Measurements from ENCODE around the gene SMIM35.

SMIM35 gene

DNA sequence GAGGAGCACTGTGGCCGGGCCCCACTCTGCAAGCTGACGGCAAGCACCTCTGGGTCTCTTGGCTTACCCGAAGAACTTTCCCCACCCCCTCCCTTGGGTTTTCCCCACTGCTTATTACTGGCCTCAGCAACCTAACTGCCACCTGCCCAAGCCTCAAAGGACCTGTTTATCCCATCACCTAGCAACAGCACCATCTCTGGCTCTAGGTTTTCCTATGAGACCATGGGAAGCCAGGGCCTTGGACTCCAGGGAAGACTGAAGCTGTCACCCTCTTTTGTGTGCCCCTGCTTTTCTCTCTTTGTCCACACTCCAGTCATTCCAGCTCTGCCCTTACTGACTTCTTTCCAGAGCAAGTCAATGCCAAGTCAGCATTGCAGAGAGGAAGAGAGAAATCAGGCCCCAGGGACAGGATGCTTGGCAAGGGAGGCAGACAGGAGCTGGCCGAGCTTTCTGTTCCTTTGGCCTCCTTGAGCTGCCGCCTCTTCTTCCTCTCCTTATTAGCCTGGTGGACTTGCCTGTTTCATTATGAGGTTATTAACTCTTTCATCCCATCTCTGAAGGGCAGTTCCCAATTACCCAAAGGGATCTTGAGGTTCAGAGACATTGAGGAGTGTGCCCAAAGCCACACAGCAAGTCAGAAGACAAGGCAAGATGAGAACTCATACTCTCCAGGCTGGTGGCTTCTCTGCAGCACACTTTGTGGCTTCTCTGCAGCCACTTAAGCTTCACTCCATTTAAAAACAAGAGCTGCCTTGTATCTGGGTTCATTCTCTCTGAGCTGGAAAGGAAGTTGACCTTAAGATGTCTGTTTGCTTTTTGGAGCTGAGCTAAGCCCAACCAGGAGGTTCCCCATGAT is at the start of gene SMIM35:
SMIM35 (minus strand) TSS at position 51 of the 856 bp plus-strand sequence. CDS start 206 bp downstream, outside the sequence.
- Mint-ChIP-seq H3K4me3 (no peak within 1 kb of the TSS), H3K9me3 (peaks cover 15 to 38% of the 10 kb centered on the region in 2 donors), H3K27me3 (peaks cover 22% of the 10 kb centered on the region), H3K4me1 (no peaks in the 10 kb centered on the region), H3K27ac (no peak within 1 kb of the TSS)
- no peak for DNase-seq
- no peak for ATAC-seq

GRCh38 chr11:118136341-118136740 is 49.6 kb upstream of the SMIM35 start:
- Mint-ChIP-seq H3K27me3 (peaks cover 53% of the 10 kb centered on the region), H3K27ac (peak overlapping the region in 1 of 2 donors; percentile 88), H3K4me1 (no peaks in the 10 kb centered on the region), H3K9me3 (no peaks in the 10 kb centered on the region), H3K4me3 (no peak overlapping the region)
- DNase-seq (no peak), ATAC-seq (no peak)

DNA sequence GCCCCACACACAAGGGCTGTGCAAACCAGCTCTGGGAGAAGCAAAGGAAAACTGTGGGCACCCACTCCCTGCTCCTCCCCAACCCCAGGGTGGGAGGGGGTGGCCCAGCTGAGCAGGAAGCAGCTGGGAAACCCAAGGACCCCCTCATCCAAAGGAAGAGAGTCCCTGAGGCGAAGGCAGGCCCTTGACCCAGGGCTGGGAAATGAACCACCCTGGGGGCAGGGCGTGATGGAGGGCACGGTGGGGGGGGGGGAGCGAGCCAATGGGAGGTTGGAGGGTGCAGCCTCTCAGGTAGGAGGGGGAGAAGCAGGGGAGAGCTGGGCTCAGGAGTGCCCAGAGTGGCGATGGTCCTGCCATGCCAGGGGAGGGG is 49.0 kb upstream of the SMIM35 start:
- DNase-seq (no peak), ATAC-seq (peak; percentile 18)
- H3K27ac Mint-ChIP-seq = no peak overlapping the region
- peaks cover 49% of the 10 kb centered on the region for H3K27me3 Mint-ChIP-seq
- no peaks in the 10 kb centered on the region for H3K9me3 Mint-ChIP-seq
- no peaks in the 10 kb centered on the region for H3K4me1 Mint-ChIP-seq
- no peak overlapping the region for H3K4me3 Mint-ChIP-seq

GRCh38 chr11:118135051-118135795 is 48.5 kb upstream of the SMIM35 start:
- no peak overlapping the region for H3K4me3 Mint-ChIP-seq
- H3K27me3 Mint-ChIP-seq = peaks cover 43% of the 10 kb centered on the region
- no peaks in the 10 kb centered on the region for H3K4me1 Mint-ChIP-seq
- ATAC-seq (peak; percentile 14), DNase-seq (no peak)
- H3K27ac Mint-ChIP-seq = no peak overlapping the region
- no peaks in the 10 kb centered on the region for H3K9me3 Mint-ChIP-seq

DNA sequence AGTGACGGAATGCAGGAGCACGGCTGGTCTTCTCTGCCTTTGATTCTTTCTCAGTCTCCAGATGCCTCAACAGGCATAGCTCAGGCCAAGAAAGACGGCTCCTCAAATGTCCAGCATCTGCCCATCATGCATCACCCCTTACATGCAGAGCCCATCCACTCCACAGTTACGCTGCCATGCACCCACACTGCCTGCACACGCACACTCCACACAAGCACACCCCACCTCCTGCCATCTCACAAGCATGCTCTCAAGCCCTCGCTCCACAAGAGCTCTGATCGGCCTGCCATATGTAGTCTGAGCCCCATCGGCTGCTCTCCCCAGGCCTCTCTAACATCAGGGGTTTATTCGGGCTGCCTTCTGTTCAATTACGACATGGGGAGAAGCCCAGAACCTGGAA is 47.1 kb upstream of the SMIM35 start:
- H3K27ac Mint-ChIP-seq = no peak overlapping the region
- peaks cover 44% of the 10 kb centered on the region for H3K27me3 Mint-ChIP-seq
- DNase-seq (no peak), ATAC-seq (no peak)
- H3K4me3 Mint-ChIP-seq = no peak overlapping the region
- no peaks in the 10 kb centered on the region for H3K4me1 Mint-ChIP-seq
- H3K9me3 Mint-ChIP-seq = no peaks in the 10 kb centered on the region

DNA sequence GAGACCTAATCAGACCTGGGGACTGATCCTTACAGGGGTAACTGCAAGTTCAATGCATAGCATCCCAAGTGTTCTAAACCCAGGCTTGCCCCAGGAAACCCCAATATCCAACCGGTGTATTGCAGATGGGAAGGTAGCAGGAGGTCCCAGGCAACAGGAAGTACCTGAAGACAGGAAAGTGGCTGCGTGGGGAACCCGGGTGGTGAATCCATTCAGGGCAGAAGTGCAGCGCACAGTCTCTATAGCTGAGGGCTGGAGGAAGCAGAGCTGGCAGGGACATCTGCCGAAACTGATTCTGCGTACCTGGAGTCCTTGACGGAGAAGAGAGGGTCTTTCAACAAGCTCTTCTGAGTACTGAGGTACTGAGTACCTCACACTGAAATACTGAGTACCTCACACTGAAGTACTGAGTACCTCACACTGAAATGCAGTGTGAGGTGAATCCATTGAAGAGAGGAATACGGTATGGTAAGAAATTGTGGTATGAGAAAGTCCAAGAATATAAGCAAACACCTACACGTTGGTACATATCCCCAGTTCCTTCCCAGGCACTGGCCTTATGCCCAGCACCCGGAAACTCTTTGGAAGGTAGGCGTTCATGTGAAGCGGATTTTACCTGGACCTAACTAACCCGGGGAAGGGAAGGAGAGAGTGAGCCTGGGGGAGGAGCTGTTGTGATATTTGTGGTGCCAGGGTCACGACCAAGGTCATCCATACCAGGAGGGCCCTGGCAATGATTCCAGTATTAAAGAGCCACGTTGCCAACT is 45.8 kb upstream of the SMIM35 start:
- Mint-ChIP-seq H3K4me3 (no peak overlapping the region), H3K27me3 (peaks cover 38% of the 10 kb centered on the region), H3K27ac (peak overlapping the region in 1 of 2 donors; percentile 49), H3K9me3 (no peaks in the 10 kb centered on the region), H3K4me1 (no peaks in the 10 kb centered on the region)
- ATAC-seq (no peak), DNase-seq (no peak)

GRCh38 chr11:118129471-118130172 is 42.9 kb upstream of the SMIM35 start:
- no peak overlapping the region for H3K27ac Mint-ChIP-seq
- H3K27me3 Mint-ChIP-seq = peaks cover 24% of the 10 kb centered on the region
- ATAC-seq = no peak
- no peaks in the 10 kb centered on the region for H3K4me1 Mint-ChIP-seq
- H3K4me3 Mint-ChIP-seq = no peak overlapping the region
- no peak for DNase-seq
- H3K9me3 Mint-ChIP-seq = no peaks in the 10 kb centered on the region

DNA sequence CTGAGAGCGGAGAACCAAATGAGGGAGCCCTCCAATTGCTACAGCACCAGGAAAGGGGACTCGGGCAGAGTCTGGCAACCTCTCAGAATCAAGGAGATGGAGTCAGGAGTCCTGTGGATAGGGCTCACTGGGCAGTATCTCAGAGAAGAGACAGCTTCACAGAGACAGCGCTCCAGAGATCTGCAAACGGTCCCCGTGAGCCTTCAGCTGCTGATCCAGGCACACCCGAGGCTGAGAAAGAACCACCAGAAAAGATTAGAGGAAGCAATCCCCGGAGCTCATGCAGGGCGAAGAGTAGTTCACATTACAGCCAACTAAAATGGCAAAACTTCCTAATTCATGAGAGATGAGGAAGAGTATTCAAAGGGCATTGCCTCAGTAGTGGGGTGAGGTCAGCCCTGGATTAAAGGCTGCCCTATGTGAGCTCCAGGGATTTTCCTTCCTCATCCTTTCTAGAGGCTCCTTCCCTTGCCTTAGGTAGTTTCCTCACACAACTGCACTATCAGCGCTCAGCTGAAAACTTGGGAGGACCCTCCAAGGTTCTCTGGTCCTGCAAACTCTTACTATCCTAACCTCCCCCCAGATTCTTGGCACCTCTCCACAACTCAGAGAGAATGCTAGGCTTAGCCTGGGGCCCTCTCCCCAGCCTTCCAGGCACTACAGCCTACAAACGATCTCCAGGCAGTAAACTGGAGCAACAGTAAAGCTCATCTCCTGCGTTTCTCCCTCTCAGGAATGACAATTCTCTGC is 42.1 kb upstream of the SMIM35 start:
- Mint-ChIP-seq H3K27me3 (peaks cover 17% of the 10 kb centered on the region), H3K4me1 (no peaks in the 10 kb centered on the region), H3K9me3 (no peaks in the 10 kb centered on the region), H3K27ac (no peak overlapping the region), H3K4me3 (no peak overlapping the region)
- DNase-seq (no peak), ATAC-seq (no peak)

DNA sequence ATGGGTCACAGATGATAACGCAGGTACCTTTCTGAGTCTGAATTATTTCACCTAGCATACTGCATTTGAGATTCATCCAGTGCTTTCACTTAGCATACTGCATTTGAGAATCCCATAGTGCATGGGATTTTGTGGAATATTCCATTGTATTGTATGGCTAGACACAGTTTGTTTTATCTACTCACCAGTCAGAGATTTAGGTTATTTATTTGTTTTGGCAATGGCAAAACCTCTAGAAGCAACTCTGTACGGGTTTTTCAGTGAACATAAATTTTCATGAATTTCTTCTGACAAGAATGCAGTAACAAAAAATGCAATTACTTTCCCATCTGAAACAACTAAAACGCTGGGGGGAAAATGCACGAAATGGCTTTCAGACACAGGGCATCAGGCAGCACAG is 41.5 kb upstream of the SMIM35 start:
- Mint-ChIP-seq H3K27ac (no peak overlapping the region), H3K27me3 (peaks cover 15% of the 10 kb centered on the region), H3K4me1 (no peaks in the 10 kb centered on the region), H3K4me3 (no peak overlapping the region), H3K9me3 (no peaks in the 10 kb centered on the region)
- DNase-seq = no peak
- no peak for ATAC-seq

DNA sequence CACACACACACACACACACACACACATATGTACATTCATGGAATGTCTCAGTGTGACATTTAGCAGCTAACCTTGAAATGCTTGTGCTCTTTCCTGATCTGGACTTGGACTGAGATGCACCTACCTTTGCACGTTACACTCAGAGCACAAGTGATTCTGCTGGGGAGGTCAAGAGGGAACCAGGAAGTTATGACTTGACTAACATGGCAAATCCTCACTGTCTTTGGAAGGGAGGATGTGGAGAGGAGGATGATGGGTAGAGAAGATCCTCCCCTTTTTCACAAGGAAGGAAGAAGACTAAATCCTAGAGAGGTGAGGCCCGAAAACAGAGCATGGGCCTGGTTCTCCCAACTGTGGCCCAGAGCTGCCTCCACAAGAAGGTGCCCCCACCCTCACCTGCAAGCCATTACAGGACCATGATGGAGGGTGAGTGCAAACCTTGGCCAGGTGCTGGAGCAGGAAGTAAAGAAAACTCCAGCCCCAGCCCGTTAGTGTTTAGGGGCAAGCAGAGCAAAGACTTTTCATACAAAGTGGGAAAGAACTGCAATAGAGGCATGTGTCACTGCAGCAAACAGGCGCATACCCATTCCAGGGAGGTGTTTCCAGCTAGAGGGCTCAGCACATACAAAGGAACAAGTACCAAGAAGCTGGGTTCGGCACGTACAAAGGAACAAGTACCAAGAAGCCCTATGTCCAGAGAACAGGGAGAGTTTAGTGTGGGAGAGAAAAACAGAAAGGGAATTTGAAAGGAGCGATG is 39.5 kb upstream of the SMIM35 start:
- peaks cover 15% of the 10 kb centered on the region for H3K27me3 Mint-ChIP-seq
- H3K9me3 Mint-ChIP-seq = no peaks in the 10 kb centered on the region
- ATAC-seq (peak; percentile 57), DNase-seq (no peak)
- H3K27ac Mint-ChIP-seq = no peak overlapping the region
- no peak overlapping the region for H3K4me3 Mint-ChIP-seq
- H3K4me1 Mint-ChIP-seq = no peaks in the 10 kb centered on the region

- Mint-ChIP-seq H3K4me1 (no peaks in the 10 kb centered on the region), H3K27ac (no peak overlapping the region), H3K9me3 (peaks cover 11 to 12% of the 10 kb centered on the region in 2 donors), H3K4me3 (no peak overlapping the region), H3K27me3 (peaks cover 15% of the 10 kb centered on the region)
- DNase-seq (no peak), ATAC-seq (no peak)
These were observed 38.3 kb upstream of the SMIM35 start for GRCh38 chr11:118124929-118125535.

GRCh38 chr11:118120793-118121192 is 34.0 kb upstream of the SMIM35 start:
- Mint-ChIP-seq H3K9me3 (peaks cover 14 to 15% of the 10 kb centered on the region in 2 donors), H3K27me3 (no peaks in the 10 kb centered on the region), H3K4me3 (no peak overlapping the region), H3K4me1 (peaks cover 26% of the 10 kb centered on the region), H3K27ac (no peak overlapping the region)
- DNase-seq (no peak), ATAC-seq (no peak)

DNA sequence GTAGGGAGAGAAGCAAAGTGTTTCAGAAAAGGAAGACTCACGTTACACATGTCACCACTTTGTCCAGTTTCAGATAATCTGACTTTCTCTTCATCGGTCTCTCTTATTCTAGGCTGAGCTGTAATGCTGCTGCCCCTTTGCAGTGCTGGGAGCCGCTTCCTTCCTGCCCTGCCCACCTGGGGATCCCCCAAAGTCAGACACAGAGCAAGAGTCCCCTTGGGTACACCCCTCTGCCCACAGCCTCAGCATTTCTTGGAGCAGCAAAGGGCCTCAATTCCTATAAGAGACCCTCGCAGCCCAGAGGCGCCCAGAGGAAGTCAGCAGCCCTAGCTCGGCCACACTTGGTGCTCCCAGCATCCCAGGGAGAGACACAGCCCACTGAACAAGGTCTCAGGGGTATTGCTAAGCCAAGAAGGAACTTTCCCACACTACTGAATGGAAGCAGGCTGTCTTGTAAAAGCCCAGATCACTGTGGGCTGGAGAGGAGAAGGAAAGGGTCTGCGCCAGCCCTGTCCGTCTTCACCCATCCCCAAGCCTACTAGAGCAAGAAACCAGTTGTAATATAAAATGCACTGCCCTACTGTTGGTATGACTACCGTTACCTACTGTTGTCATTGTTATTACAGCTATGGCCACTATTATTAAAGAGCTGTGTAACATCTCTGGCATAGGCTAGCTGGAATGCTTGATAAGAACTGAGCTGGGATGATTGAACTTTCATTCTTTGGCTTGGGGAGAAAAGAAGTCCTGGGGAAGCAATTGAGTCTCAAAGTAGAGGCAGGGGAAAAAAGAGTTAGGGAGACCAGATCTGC is 31.2 kb upstream of the SMIM35 start:
- peaks cover 14 to 15% of the 10 kb centered on the region in 2 donors for H3K9me3 Mint-ChIP-seq
- peaks cover 49% of the 10 kb centered on the region for H3K4me1 Mint-ChIP-seq
- DNase-seq = peak; percentile 50 to 78
- H3K27ac Mint-ChIP-seq = peak overlapping the region; percentile 76 to 88
- ATAC-seq = peak; percentile 100
- no peaks in the 10 kb centered on the region for H3K27me3 Mint-ChIP-seq
- peak overlapping the region; percentile 64 to 76 for H3K4me3 Mint-ChIP-seq

Data from stimulated activated naive CD8-positive, alpha-beta T cell treated with anti-CD3 and anti-CD28 coated beads, Interleukin-15, amount 100 ng/mL, for 72 hours (primary cell).